SK-N-SH (cell line): Measurements from ENCODE around the gene DMRT3. TPM values are rescaled to one million over a fixed set of nuclear protein-coding genes. Genes with fewer than 3 reads are reported as not detected.

Experiments used
- CTCF ChIA-PET: fragments of 300-600, 350-600 bp; formaldehyde crosslinking; extraction: SDS; loops from one replicate; lab custom pipeline; 2021; lab: Yijun Ruan, JAX
- POLR2A ChIA-PET: fragments of 350-600 bp; sonication (Branson Sonifier 250); formaldehyde crosslinking; extraction: SDS; loops from one replicate; lab custom pipeline; 2020; ENCODE audit warnings: antibody characterized with exemption, inconsistent platforms; lab: Yijun Ruan, JAX
- DNase-seq: peaks from one replicate; pipeline ENCODE4 v3.0.0; 2012
- H2AFZ ChIP-seq: fragments of 200-600 bp; sonication (generic); 2 replicates; pipeline ENCODE4 v1.8.1; 2016; ENCODE audit warnings: antibody characterized with exemption, mild to moderate bottlenecking, low read depth
- H3F3A ChIP-seq: fragments of 200-600 bp; sonication (generic); replicated peaks from 2 replicates; pipeline ENCODE3; 2016; ENCODE audit warnings: antibody characterized with exemption, mild to moderate bottlenecking; ENCODE audit not compliant: insufficient read depth
- H3K27ac ChIP-seq, 2 experiments: fragments of 200-500 bp in 1 of 2; fragments of 200-600 bp in 1 of 2; sonication (Bioruptor generic) in 1 of 2; sonication (generic), shearing (Covaris generic) in 1 of 2; 2 replicates each; pipeline versions ENCODE4 v1.5.1 to v1.6.1; 2014 to 2016; ENCODE audit warnings: low read depth in 2 of 2, inconsistent platforms in 1 of 2, low read length in 1 of 2, mild to moderate bottlenecking in 1 of 2, mixed read lengths in 1 of 2
- H3K27me3 ChIP-seq: fragments of 200-600 bp; sonication (generic), shearing (Covaris generic); 2 replicates; pipeline ENCODE4 v1.6.1; 2016; ENCODE audit warnings: mixed run types; ENCODE audit not compliant: insufficient read depth
- H3K36me3 ChIP-seq, 2 experiments: fragments of 200-500 bp in 1 of 2; fragments of 200-600 bp in 1 of 2; sonication (Bioruptor generic) in 1 of 2; sonication (generic) in 1 of 2; replicated peaks in 1 of 2; 2 replicates each; pipeline versions ENCODE3 to v1.5.1; 2014 to 2016; ENCODE audit warnings: low read length in 1 of 2, mild to moderate bottlenecking in 1 of 2; ENCODE audit not compliant: insufficient read depth in 2 of 2, control insufficient read depth in 1 of 2
- H3K4me1 ChIP-seq, 2 experiments: fragments of 200-500 bp in 1 of 2; fragments of 200-600 bp in 1 of 2; sonication (Bioruptor generic) in 1 of 2; sonication (generic), shearing (Covaris generic) in 1 of 2; 2 replicates each; pipeline versions ENCODE4 v1.5.1 to v1.6.1; 2014 to 2016; ENCODE audit warnings: low read depth in 1 of 2, low read length in 1 of 2, mixed run types in 1 of 2; ENCODE audit not compliant: insufficient read depth in 2 of 2, control insufficient read depth in 1 of 2
- H3K4me2 ChIP-seq: fragments of 200-600 bp; sonication (generic), shearing (Covaris generic); 2 replicates; pipeline ENCODE4 v1.6.1; 2017; ENCODE audit warnings: mixed run types
- H3K4me3 ChIP-seq, 2 experiments: fragments of 200-500 bp in 1 of 2; fragments of 200-600 bp in 1 of 2; sonication (Bioruptor generic) in 1 of 2; sonication (generic), shearing (Covaris generic) in 1 of 2; 2 replicates each; pipeline versions ENCODE4 v1.5.1 to v1.8.1; 2014 to 2016; ENCODE audit warnings: low read depth in 2 of 2, inconsistent platforms in 1 of 2, low read length in 1 of 2, mild to moderate bottlenecking in 1 of 2, mixed read lengths in 1 of 2, moderate library complexity in 1 of 2
- H3K79me2 ChIP-seq: fragments of 200-600 bp; sonication (generic); 2 replicates; pipeline ENCODE4 v1.8.1; 2017; ENCODE audit warnings: mild to moderate bottlenecking; ENCODE audit not compliant: insufficient read depth
- H3K9ac ChIP-seq: fragments of 200-600 bp; sonication (generic); 2 replicates; pipeline ENCODE4 v1.6.1; 2017; ENCODE audit warnings: mixed run types
- H3K9me2 ChIP-seq: fragments of 200-600 bp; sonication (generic); 2 replicates; pipeline ENCODE4 v1.6.1; 2017; ENCODE audit warnings: mixed run types
- H3K9me3 ChIP-seq: fragments of 200-600 bp; sonication (generic); 2 replicates; pipeline ENCODE4 v1.6.1; 2017; ENCODE audit warnings: mixed run types, mild to moderate bottlenecking, moderate library complexity
- H4K20me1 ChIP-seq: fragments of 200-600 bp; sonication (generic); 2 replicates; pipeline ENCODE4 v1.6.1; 2017; ENCODE audit warnings: mild to moderate bottlenecking, mixed run types; ENCODE audit not compliant: insufficient read depth
- EP300 ChIP-seq, 2 experiments: IDR thresholded peaks; 2 replicates each; pipeline versions ENCODE4 v1.4.0 to v1.6.1; 2012; ENCODE audit warnings: borderline replicate concordance in 1 of 2, low read depth in 1 of 2, low read length in 1 of 2
- FOXJ3 ChIP-seq: sonication (generic); formaldehyde crosslinking; IDR thresholded peaks from 2 replicates; pipeline ENCODE4 v1.5.1; 2020; ENCODE audit warnings: mild to moderate bottlenecking, missing genetic modification reagents
- FOXM1 ChIP-seq: IDR thresholded peaks from 2 replicates; pipeline ENCODE4 v1.4.0; 2012; ENCODE audit warnings: low read depth, mild to moderate bottlenecking
- JUND ChIP-seq: IDR thresholded peaks from 2 replicates; pipeline ENCODE4 v1.4.0; 2012
- MXI1 ChIP-seq: IDR thresholded peaks from 2 replicates; pipeline ENCODE4 v1.6.1; 2012; ENCODE audit warnings: mild to moderate bottlenecking, low read depth, low read length, improper control_type of control experiment
- NFIC ChIP-seq: IDR thresholded peaks from 2 replicates; pipeline ENCODE4 v1.4.0; 2012; ENCODE audit warnings: borderline replicate concordance
- RAD21 ChIP-seq: IDR thresholded peaks from 2 replicates; pipeline ENCODE4 v1.6.1; 2012; ENCODE audit warnings: mild to moderate bottlenecking, low read length
- RFX5 ChIP-seq: IDR thresholded peaks from 2 replicates; pipeline ENCODE4 v1.6.1; 2012; ENCODE audit warnings: mild to moderate bottlenecking, improper control_type of control experiment, low read length
- RXRA ChIP-seq: IDR thresholded peaks from 2 replicates; pipeline ENCODE4 v1.4.0; 2012; ENCODE audit warnings: low read depth, mild to moderate bottlenecking, borderline replicate concordance
- SIN3A ChIP-seq: IDR thresholded peaks from 2 replicates; pipeline ENCODE4 v1.6.1; 2012; ENCODE audit warnings: low read depth, mild to moderate bottlenecking, low read length, moderate library complexity, borderline replicate concordance
- TAF1 ChIP-seq: IDR thresholded peaks from 2 replicates; pipeline ENCODE4 v1.6.1; 2012; ENCODE audit warnings: low read depth, mild to moderate bottlenecking, low read length, moderate library complexity, borderline replicate concordance
- TCF12 ChIP-seq: IDR thresholded peaks from 2 replicates; pipeline ENCODE4 v1.4.0; 2012
- YY1 ChIP-seq: IDR thresholded peaks from 2 replicates; pipeline ENCODE4 v1.4.0; 2012; ENCODE audit warnings: low read depth, mild to moderate bottlenecking
- WGBS: methylation state at CpG from one replicate; pipeline ENCODE4 v1.1.6; 2017; ENCODE audit warnings: low lambda C conversion rate; 5-methylcytosine and 5-hydroxymethylcytosine counted together
- polyA plus RNA-seq, 3 experiments: library from polyadenylated mRNA; depleted of rRNA; stranded (reverse); fragments of >200 nt; gene quantifications; 2 replicates each; pipeline ENCODE4 v1.2.3, GENCODE V29; 2012
- TF ChIP-seq, protein P1 (sequence below): IDR thresholded peaks from 2 replicates; pipeline ENCODE4 v1.4.0; 2012; ENCODE audit warnings: low read depth, borderline replicate concordance
- TF ChIP-seq, protein P2 (sequence below): fragments of 150-350 bp; IDR thresholded peaks from 2 replicates; pipeline ENCODE4 v1.6.1; 2016; ENCODE audit warnings: mild to moderate bottlenecking, low read depth, low read length

DMRT3 gene
- polyA plus RNA-seq, 1 of the 3 experiments (the other 2 are of a cell fraction) = not detected

DNA sequence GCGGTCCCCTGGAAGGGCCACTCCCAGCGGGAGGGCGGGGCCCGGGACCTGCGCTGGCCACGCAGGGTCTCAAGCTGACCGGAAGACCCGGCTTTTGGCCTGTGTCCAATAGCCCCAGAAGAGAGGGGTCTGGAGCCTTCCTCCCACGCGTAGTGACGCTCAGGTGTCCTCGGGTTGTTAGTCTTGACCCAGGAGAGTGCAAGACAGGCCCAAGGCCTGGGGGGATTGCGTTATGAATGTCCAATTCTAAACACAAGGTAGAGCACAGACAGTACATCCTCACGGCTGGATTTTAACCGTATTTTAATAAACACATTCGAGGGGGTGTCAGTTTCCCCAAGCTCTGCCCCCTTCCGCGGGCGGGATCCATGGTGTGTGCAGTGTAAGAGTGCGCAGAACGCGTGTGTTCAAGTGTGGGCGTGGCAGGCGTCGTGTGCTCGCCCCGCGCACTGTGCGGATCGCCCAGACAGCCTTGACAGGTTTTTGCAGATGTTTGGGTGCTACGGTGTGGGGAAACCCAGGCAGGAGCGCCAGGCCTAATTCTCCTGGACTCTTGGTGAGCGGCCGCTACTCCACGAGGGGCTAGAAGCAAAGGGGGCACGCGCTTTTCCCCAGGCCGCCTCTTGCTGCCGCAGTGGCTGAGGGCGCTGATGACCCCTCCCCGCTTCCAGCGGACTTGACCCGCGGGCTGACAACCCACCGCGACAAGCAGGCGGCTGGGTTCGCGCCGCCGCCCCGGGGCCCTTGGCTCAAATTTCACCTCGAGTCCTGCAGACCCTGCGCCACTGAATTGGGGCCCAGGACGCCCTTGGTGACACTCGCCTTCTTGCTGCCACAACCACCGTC is 6.1 kb upstream of the DMRT3 start:
- Histone ChIP-seq H3K79me2 (no peaks in the 10 kb centered on the region), H3K9me2 (no peaks in the 10 kb centered on the region), H3K4me1 (no peaks in the 10 kb centered on the region), H2AFZ (no peak overlapping the region), H3K9me3 (no peaks in the 10 kb centered on the region), H3K36me3 (no peaks in the 10 kb centered on the region), H3K4me2 (no peak overlapping the region), H4K20me1 (no peaks in the 10 kb centered on the region), H3K27ac (no peak overlapping the region)
- CTCF ChIA-PET = no interaction called here
- POLR2A ChIA-PET = no interaction called here
- 3% methylated on average over 19 of the region's 57 CpGs for WGBS
- no peak for DNase-seq
- TF ChIP-seq EP300 (IDR thresholded peaks at IDR 0.05; ENCODE audit: borderline replicate concordance in 1 of 2, low read depth in 1 of 2, low read length in 1 of 2) (no peak), RXRA (no peak), RFX5 (no peak), RAD21 (no peak), TAF1 (no peak), YY1 (no peak), JUND (no peak), NFIC (no peak), MXI1 (no peak), TCF12 (no peak), FOXJ3 (CRISPR knock-in tag) (no peak), SIN3A (no peak)
- TF ChIP-seq, all 33 proteins: peak for 0
- Histone ChIP-seq H3K27me3 (peaks cover 90% of the 10 kb centered on the region), H3F3A (no peaks in the 10 kb centered on the region), H3K9ac (no peak overlapping the region), H3K4me3 (no peak overlapping the region)

DNA sequence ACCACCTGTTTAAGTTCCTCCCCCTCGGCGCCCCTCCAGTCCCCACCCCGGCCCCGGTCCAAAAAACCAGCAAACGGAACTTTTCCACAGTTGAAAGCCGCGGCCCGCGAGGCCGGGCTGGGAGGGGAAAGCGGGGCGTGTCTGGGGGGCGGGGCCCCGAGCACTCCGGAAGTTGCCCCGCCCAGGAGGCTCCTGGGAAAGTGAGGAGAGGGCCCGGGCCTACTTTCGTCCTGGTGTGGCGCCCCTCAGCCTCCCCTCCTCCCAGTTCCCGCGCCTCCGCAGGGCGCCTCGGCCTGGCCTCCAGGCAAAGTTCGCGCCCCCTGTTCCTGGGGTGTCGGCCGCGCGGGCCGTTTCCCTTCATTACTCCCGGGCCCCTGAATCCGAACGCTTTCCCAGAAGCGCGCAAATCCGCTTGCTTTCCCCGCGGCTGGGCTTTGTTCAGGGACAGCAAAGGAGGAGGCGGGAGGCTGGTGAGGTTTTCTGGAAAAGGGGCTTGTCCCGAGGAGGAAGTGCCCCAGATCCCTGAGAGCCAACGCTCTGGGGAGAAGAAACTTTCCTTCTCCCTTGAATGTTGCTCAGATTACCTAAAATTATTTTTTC is 4.5 kb upstream of the DMRT3 start:
- ChIA-PET CTCF (no interaction called here), POLR2A (no interaction called here)
- DNase-seq = peak; percentile 43
- H3K4me2 ChIP-seq = peak overlapping the region; percentile 7; the same call in 1 of the 2 replicates
- no peak overlapping the region for H3K4me3 ChIP-seq
- no peaks in the 10 kb centered on the region for H3K9me3 ChIP-seq
- H2AFZ ChIP-seq = no peak overlapping the region
- no peak overlapping the region for H3K9ac ChIP-seq
- H4K20me1 ChIP-seq = no peaks in the 10 kb centered on the region
- no peaks in the 10 kb centered on the region for H3K4me1 ChIP-seq
- no peaks in the 10 kb centered on the region for H3K36me3 ChIP-seq
- no peaks in the 10 kb centered on the region for H3F3A ChIP-seq
- 22% methylated on average over 21 of the region's 42 CpGs for WGBS
- H3K27me3 ChIP-seq = peaks cover 89% of the 10 kb centered on the region
- H3K27ac ChIP-seq = no peak overlapping the region
- H3K79me2 ChIP-seq = no peaks in the 10 kb centered on the region
- H3K9me2 ChIP-seq = no peaks in the 10 kb centered on the region
- TF ChIP-seq, protein P1, sequence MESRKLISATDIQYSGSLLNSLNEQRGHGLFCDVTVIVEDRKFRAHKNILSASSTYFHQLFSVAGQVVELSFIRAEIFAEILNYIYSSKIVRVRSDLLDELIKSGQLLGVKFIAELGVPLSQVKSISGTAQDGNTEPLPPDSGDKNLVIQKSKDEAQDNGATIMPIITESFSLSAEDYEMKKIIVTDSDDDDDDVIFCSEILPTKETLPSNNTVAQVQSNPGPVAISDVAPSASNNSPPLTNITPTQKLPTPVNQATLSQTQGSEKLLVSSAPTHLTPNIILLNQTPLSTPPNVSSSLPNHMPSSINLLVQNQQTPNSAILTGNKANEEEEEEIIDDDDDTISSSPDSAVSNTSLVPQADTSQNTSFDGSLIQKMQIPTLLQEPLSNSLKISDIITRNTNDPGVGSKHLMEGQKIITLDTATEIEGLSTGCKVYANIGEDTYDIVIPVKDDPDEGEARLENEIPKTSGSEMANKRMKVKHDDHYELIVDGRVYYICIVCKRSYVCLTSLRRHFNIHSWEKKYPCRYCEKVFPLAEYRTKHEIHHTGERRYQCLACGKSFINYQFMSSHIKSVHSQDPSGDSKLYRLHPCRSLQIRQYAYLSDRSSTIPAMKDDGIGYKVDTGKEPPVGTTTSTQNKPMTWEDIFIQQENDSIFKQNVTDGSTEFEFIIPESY = no peak
- TF ChIP-seq FOXM1 = no peak
- TF ChIP-seq EP300 (IDR thresholded peaks at IDR 0.05; ENCODE audit: borderline replicate concordance in 1 of 2, low read depth in 1 of 2, low read length in 1 of 2) = no peak
- TF ChIP-seq, protein P2, sequence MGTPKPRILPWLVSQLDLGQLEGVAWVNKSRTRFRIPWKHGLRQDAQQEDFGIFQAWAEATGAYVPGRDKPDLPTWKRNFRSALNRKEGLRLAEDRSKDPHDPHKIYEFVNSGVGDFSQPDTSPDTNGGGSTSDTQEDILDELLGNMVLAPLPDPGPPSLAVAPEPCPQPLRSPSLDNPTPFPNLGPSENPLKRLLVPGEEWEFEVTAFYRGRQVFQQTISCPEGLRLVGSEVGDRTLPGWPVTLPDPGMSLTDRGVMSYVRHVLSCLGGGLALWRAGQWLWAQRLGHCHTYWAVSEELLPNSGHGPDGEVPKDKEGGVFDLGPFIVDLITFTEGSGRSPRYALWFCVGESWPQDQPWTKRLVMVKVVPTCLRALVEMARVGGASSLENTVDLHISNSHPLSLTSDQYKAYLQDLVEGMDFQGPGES = no peak
